Gastrocnemius medialis (tissue), 4 donors: ENCODE results near the gene SMAD3. TPM values are rescaled to one million over a fixed set of nuclear protein-coding genes. Genes with fewer than 3 reads are reported as not detected.

Experiments
- ATAC-seq, 2 donors: fragments of 150-250 bp; one replicate each; pipeline ENCODE4 v1.9.1; 2016
- DNase-seq, 2 donors: peaks; one replicate each; pipeline ENCODE4 v3.0.0-alpha.2; 2019
- H3K27ac ChIP-seq, 4 donors: fragments of 200-600 bp; sonication (generic); 1 replicate in 1 of 4; 2 replicates in 3 of 4; pipeline ENCODE4 v1.5.1; 2016 to 2018; ENCODE audit warnings: mild to moderate bottlenecking in 2 of 4, moderate library complexity in 1 of 4
- H3K27me3 ChIP-seq, 3 donors: fragments of 200-600 bp; sonication (generic) in 2 of 3; 1 replicate in 1 of 3; 2 replicates in 2 of 3; pipeline versions ENCODE4 v1.5.1 to v1.6.0; 2016 to 2019; ENCODE audit warnings: mild to moderate bottlenecking in 1 of 3, moderate library complexity in 1 of 3
- H3K36me3 ChIP-seq, 2 donors: fragments of 200-600 bp; sonication (generic) in 1 of 2; one replicate each; pipeline ENCODE4 v1.5.1; 2017 to 2018
- H3K4me1 ChIP-seq, 2 donors: fragments of 200-600 bp; sonication (generic) in 1 of 2; one replicate each; pipeline ENCODE4 v1.5.1; 2016 to 2017; ENCODE audit warnings: mild to moderate bottlenecking in 2 of 2
- H3K4me3 ChIP-seq, 4 donors: fragments of 200-600 bp; sonication (generic) in 3 of 4; 1 replicate in 1 of 4; 2 replicates in 3 of 4; pipeline ENCODE4 v1.5.1; 2016 to 2019; ENCODE audit warnings: mild to moderate bottlenecking in 2 of 4
- H3K9me3 ChIP-seq, 3 donors: fragments of 200-600 bp; sonication (generic) in 2 of 3; 1 replicate in 1 of 3; 2 replicates in 2 of 3; pipeline ENCODE4 v1.5.1; 2016 to 2019
- POLR2A ChIP-seq, 2 donors: fragments of 450-650 bp; IDR thresholded peaks; one replicate each; pipeline ENCODE4 v1.6.1; 2017; ENCODE audit warnings: antibody characterized with exemption in 2 of 2, mild to moderate bottlenecking in 2 of 2, moderate library complexity in 2 of 2
- in situ Hi-C, 4 donors: fragments of 200-750 bp; cut with MboI; loops; one replicate each; pipeline versions ENCODE4 v1.15.0 to v1.8.0; 2017; ENCODE audit warnings: low sequenced_read_pairs in 4 of 4
- intact Hi-C: fragments of 100-400 bp; cut with DNase I; formaldehyde crosslinking; loops from one replicate; pipeline ENCODE4 v1.15.1; 2023; ENCODE audit warnings: low total_unique reads
- total RNA-seq, 4 donors: library from RNA; depleted of rRNA; stranded (reverse); fragments of >200 nt; gene quantifications; one replicate each; pipeline versions ENCODE4 v1.1.0 to v1.2.3, GENCODE V29; 2016
- TF ChIP-seq, protein P1 (sequence below), 5 experiments: fragments of 450-650 bp in 3 of 5; fragments of 200-600 bp in 2 of 5; sonication (generic) in 2 of 5; IDR thresholded peaks in 4 of 5; conservative IDR thresholded peaks in 1 of 5; 1 replicate in 4 of 5; 2 replicates in 1 of 5; pipeline ENCODE4 v1.5.1; 2016 to 2019; ENCODE audit warnings: antibody characterized with exemption in 5 of 5, mild to moderate bottlenecking in 3 of 5, moderate library complexity in 3 of 5

Gene SMAD3
- total RNA-seq, 4 donors from 2014 or later, result 15.9 to 61.7 (median 26.3) TPM

DNA sequence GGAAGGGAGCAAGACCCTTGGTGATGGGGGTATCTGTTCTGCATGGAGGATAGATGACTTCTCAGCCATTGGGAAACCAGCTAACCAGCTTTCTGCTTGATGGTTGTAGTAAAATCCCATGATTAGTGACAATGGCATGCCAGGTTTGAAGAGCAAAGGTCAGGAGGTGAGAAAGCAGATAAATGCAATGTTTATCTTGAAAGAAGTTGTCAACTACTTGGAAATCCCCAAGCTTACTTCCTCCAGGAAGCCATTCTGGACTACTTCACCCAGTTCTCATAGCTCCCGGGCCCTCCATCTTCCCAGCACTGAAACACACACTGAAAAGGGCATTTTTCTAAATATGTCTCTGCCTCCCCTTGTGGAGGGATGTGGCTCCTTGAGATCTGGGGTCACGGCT, 51.3 kb downstream of the SMAD3 start:
- Histone ChIP-seq H3K4me1 (peaks cover 81 to 91% of the 10 kb centered on the region in 2 donors), H3K27ac (peak overlapping the region; percentile 92 to 98 (median 94)), H3K27me3 (no peaks in the 10 kb centered on the region), H3K36me3 (no peaks in the 10 kb centered on the region), H3K4me3 (no peak overlapping the region), H3K9me3 (no peaks in the 10 kb centered on the region)
- TF ChIP-seq POLR2A (IDR thresholded peaks at IDR 0.05), result no peak
- TF ChIP-seq, protein P1, sequence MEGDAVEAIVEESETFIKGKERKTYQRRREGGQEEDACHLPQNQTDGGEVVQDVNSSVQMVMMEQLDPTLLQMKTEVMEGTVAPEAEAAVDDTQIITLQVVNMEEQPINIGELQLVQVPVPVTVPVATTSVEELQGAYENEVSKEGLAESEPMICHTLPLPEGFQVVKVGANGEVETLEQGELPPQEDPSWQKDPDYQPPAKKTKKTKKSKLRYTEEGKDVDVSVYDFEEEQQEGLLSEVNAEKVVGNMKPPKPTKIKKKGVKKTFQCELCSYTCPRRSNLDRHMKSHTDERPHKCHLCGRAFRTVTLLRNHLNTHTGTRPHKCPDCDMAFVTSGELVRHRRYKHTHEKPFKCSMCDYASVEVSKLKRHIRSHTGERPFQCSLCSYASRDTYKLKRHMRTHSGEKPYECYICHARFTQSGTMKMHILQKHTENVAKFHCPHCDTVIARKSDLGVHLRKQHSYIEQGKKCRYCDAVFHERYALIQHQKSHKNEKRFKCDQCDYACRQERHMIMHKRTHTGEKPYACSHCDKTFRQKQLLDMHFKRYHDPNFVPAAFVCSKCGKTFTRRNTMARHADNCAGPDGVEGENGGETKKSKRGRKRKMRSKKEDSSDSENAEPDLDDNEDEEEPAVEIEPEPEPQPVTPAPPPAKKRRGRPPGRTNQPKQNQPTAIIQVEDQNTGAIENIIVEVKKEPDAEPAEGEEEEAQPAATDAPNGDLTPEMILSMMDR (IDR thresholded peaks at IDR 0.05 in 4 of 5, conservative IDR thresholded peaks at IDR 0.05 in 1 of 5), result no peak
- DNase-seq (no peak), ATAC-seq (no peak)
- intact Hi-C loops (no loop called here), in situ Hi-C loops (no loop called here)

DNA sequence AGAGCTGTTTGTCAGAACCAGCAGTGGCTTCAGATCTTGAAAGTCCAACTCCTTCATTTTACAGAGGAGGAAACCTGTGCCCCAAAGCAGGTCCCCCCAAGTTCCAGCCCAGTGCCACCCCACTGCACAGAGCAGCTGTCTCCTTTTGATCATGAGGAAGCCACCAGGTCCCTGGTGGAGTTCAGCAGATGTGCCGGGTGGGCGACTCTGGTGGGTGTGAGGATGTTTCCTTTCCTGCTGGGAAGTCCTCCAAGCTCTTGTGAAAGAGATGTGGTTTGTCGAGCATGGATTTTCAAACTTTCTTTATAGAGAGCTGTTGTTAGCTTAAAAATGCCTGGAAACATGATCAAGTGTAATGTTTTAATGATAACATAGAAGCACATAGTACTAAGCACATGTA, 52.0 kb downstream of the SMAD3 start:
- Histone ChIP-seq H3K36me3 (no peaks in the 10 kb centered on the region), H3K27ac (peak overlapping the region; percentile 92 to 98 (median 94)), H3K4me3 (no peak overlapping the region), H3K9me3 (no peaks in the 10 kb centered on the region), H3K4me1 (peaks cover 88 to 97% of the 10 kb centered on the region in 2 donors), H3K27me3 (no peaks in the 10 kb centered on the region)
- no peak for ATAC-seq
- no peak for TF ChIP-seq POLR2A (IDR thresholded peaks at IDR 0.05)
- TF ChIP-seq, protein P1 (IDR thresholded peaks at IDR 0.05 in 4 of 5, conservative IDR thresholded peaks at IDR 0.05 in 1 of 5), result no peak
- in situ Hi-C loops (no loop called here), intact Hi-C loops (no loop called here)
- no peak for DNase-seq

DNA sequence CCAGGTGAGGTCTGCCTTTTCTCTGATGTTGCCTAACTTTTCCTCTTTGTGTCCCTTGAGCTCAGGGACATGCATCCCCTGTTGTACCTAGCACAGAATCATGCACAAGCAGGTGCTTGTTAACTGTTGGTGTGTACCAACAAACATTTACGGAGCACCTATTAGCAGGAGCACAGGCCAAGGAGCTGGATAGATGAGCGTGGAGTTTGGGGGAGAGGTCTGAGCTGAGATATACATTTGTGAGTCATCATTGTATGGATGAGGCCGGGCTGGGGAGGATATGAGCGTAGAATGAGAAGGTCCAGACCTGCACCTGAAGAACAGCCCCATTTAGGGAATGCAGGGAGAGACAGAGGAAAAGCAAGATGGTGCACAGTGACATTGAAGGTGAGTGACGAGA, 53.4 kb downstream of the SMAD3 start:
- Histone ChIP-seq H3K36me3 (no peaks in the 10 kb centered on the region), H3K4me1 (peaks cover 93 to 94% of the 10 kb centered on the region in 2 donors), H3K27ac (peak overlapping the region; percentile 92 to 98 (median 94)), H3K27me3 (no peaks in the 10 kb centered on the region), H3K4me3 (no peak overlapping the region), H3K9me3 (no peaks in the 10 kb centered on the region)
- no peak for TF ChIP-seq POLR2A (IDR thresholded peaks at IDR 0.05)
- TF ChIP-seq, protein P1 (IDR thresholded peaks at IDR 0.05 in 4 of 5, conservative IDR thresholded peaks at IDR 0.05 in 1 of 5), result no peak
- DNase-seq (no peak), ATAC-seq (no peak)
- intact Hi-C loops, result no loop called here
- in situ Hi-C loops, result no loop called here

DNA sequence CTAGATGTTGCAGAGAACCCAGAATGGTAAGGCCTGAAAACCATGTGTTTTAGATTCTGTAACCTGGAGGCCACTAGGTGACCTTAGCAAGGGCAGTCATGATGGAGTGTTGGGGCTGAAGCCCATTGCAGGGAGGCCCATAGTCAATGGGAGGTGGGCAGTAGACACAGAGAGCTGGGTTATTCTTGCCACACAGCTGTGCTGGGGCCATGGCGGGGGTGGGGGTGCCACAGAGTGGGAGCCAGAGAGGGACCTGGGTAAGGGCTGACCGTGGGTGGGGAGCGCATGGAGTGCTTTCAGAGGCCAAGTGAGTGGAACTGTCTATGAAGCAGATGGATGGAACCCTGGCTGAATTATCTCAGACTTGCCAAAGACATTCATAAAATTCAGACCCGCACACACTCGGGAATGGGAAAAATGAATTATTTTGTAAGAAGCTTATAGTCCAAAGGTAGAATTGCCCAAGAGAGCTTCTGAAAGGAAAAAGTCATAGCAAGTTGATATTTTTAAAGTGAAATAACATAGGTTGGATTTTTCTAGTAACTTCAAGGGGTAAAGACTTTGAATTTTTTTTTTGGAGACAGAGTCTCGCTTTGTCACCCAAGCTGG, 53.9 kb downstream of the SMAD3 start:
- Histone ChIP-seq H3K36me3 (no peaks in the 10 kb centered on the region), H3K27ac (peak overlapping the region; percentile 92 to 98 (median 94)), H3K9me3 (no peaks in the 10 kb centered on the region), H3K27me3 (no peaks in the 10 kb centered on the region), H3K4me3 (no peak overlapping the region), H3K4me1 (peaks cover 93 to 94% of the 10 kb centered on the region in 2 donors)
- in situ Hi-C loops (no loop called here), intact Hi-C loops (no loop called here)
- TF ChIP-seq, protein P1 (IDR thresholded peaks at IDR 0.05 in 4 of 5, conservative IDR thresholded peaks at IDR 0.05 in 1 of 5), result no peak
- TF ChIP-seq POLR2A (IDR thresholded peaks at IDR 0.05), result no peak
- no peak for ATAC-seq
- no peak for DNase-seq
